ENCODE results near the gene CLPSL1. TPM values are rescaled to one million over a fixed set of nuclear protein-coding genes. Genes with fewer than 3 reads are reported as not detected.
A peak's percentile ranks its signal among the peaks of the same experiment; 100 is the strongest.

Gene CLPSL1
- total and polyA plus RNA-seq, 2 of the 13 experiments (the other 11 are each of a cell fraction or from before 2014, with no cell fraction given) = not detected

- TF ChIP-seq LCORL (IDR thresholded peaks at IDR 0.05) = 0 out of 2 replicates have a peak, but pooled peaks have one; percentile 36
- TF ChIP-seq LCORL (CRISPR knock-in tag; IDR thresholded peaks at IDR 0.05) = peak; percentile 61
- peak; percentile 45; the same call in 1 of the 2 replicates for TF ChIP-seq ZFY (CRISPR knock-in tag; IDR thresholded peaks at IDR 0.05)
- TF ChIP-seq TARDBP (CRISPR knock-in tag; IDR thresholded peaks at IDR 0.05) = peak; percentile 52; the same call in 1 of the 2 replicates
- TF ChIP-seq THRA (CRISPR knock-in tag; IDR thresholded peaks at IDR 0.05; ENCODE audit: borderline replicate concordance) = 0 out of 2 replicates have a peak, but pooled peaks have one; percentile 14
- TF ChIP-seq ZNF501 (CRISPR knock-in tag; IDR thresholded peaks at IDR 0.05) = peak; percentile 46; the same call in 1 of the 2 replicates
- no peak for TF ChIP-seq ZNF772 (CRISPR knock-in tag; IDR thresholded peaks at IDR 0.05)
- TF ChIP-seq RCOR2 (CRISPR knock-in tag; IDR thresholded peaks at IDR 0.05) = peak; percentile 69
- no peak for TF ChIP-seq ZKSCAN5 (CRISPR knock-in tag; IDR thresholded peaks at IDR 0.05)
- TF ChIP-seq GLMP (CRISPR knock-in tag; IDR thresholded peaks at IDR 0.05; ENCODE audit: borderline replicate concordance) = no peak
- TF ChIP-seq FOXA3 (CRISPR knock-in tag; IDR thresholded peaks at IDR 0.05) = peak; percentile 32; the same call in 1 of the 2 replicates
- TF ChIP-seq POLR2A (IDR thresholded peaks at IDR 0.05; ENCODE audit: insufficient read depth in 1 of 2, low read depth in 2 of 2, low read length in 2 of 2) = 0 out of 4 replicates have a peak, but pooled peaks of 1 of the 2 experiments have one; percentile 33
- no peak for TF ChIP-seq NONO (IDR thresholded peaks at IDR 0.05)
- TF ChIP-seq NONO (CRISPR knock-in tag; conservative IDR thresholded peaks at IDR 0.05) = no peak
- peak; percentile 86; the same call in 1 of the 2 replicates for TF ChIP-seq ZNF264 (CRISPR knock-in tag; IDR thresholded peaks at IDR 0.05)
- peak; percentile 89 for TF ChIP-seq NCOR1 (IDR thresholded peaks at IDR 0.05; ENCODE audit: borderline replicate concordance, low read length)
- peak; percentile 32; the same call in 1 of the 2 replicates for TF ChIP-seq BRD4 (CRISPR knock-in tag; IDR thresholded peaks at IDR 0.05)
- TF ChIP-seq, protein P1, sequence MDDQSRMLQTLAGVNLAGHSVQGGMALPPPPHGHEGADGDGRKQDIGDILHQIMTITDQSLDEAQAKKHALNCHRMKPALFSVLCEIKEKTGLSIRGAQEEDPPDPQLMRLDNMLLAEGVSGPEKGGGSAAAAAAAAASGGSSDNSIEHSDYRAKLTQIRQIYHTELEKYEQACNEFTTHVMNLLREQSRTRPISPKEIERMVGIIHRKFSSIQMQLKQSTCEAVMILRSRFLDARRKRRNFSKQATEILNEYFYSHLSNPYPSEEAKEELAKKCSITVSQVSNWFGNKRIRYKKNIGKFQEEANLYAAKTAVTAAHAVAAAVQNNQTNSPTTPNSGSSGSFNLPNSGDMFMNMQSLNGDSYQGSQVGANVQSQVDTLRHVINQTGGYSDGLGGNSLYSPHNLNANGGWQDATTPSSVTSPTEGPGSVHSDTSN (CRISPR knock-in tag; IDR thresholded peaks at IDR 0.05; ENCODE audit: borderline replicate concordance) = no peak
These were observed 40.9 kb upstream of the CLPSL1 start (continued) for GRCh38 chr6:35739645-35740524.
